ENCODE measurements around the gene GYPC.

The GYPC gene

GRCh38 chr2:126732682-126733245 lies 76.8 kb downstream of the GYPC start:
- no peak for DNase-seq (ENCODE audit: low read depth)

- DNase-seq (ENCODE audit: low read depth): no peak
Observed at GRCh38 chr2:126733795-126734194, 77.8 kb downstream of the GYPC start.

GRCh38 chr2:126736133-126736874 lies 80.3 kb downstream of the GYPC start:
- no peak for DNase-seq (ENCODE audit: low read depth)

GRCh38 chr2:126739141-126739540 lies 83.2 kb downstream of the GYPC start:
- DNase-seq (ENCODE audit: low read depth): no peak

GRCh38 chr2:126744640-126745039 lies 88.7 kb downstream of the GYPC start:
- no peak for DNase-seq (ENCODE audit: low read depth)

All from stimulated activated CD8-positive, alpha-beta memory T cell treated with anti-CD3 and anti-CD28 coated beads, Interleukin-15, amount 100 ng/mL, for 1 hour (primary cell).